HG02970 (cell line): ENCODE data around the gene TBC1D5.
"Not testable (repeated sequence)": the region's sequence is repeated elsewhere in the genome, so short reads cannot be mapped to it uniquely, and the experiment has no call there.

ENCODE experiments used
- ATAC-seq: cut with Tn5 transposase; IDR thresholded peaks from one replicate; pipeline ENCODE4 v1.9.1; 2021; ENCODE audit warnings: mild to moderate bottlenecking, moderate library complexity, moderate number of reproducible peaks; ENCODE audit not compliant: unreplicated experiment, low FRiP score

The TBC1D5 gene

DNA sequence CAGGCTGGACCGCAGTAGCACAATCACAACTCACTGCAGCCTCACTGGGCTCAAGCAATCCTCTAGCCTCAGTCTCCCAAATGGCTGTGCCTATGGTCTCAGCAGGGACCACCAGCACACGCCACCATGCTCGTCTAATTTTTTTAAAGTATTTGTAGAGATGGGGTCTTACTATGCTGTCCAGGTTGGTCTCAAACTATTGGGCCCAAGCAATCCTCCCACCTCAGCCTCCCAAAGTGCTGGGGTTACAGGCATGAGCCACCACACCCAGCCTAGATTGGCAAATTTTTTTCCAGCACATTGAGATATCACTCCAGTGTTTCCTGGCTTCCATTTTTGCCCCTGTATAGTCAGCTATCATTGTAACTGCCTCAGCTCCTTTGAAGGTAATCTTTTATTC is 18.3 kb downstream of the TBC1D5 start:
- ATAC-seq: no peak

DNA sequence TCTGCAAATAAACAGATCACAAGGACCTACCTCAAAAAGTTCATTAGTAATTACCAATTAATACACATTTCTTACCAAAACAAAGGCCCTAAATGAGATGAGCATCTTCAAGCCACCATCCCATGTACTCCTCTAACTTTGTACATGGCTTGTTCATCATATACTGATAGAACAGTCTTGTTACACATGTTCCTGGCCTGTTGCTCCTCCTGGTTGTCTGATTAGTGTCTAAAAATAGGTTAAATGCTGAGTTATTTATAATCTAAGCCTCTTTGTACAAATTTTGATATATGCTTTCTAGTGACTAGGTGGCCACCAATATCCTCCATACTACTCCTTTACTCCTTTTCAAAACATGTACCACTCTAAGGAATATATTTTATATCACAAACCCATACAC is 25.0 kb downstream of the TBC1D5 start:
- ATAC-seq: no peak

DNA sequence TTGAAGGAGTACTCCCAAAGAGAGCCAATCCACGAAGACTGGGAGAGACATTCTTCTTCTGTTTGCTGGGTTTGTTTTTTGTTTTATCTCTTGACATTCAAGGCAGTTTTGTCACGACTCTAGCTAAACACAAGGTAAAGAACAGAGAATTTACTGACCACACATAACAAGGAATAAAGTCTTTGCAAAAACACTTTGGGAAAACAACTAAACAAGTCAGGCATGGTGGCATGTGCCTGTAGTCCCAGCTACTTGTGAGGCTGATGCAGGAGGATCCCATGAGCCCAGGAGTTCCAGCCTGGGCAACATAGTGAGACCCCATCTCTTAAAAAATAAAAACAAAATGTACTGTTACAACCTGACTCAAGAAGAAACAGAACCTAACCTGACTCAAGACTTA is 28.0 kb downstream of the TBC1D5 start:
- no peak for ATAC-seq

DNA sequence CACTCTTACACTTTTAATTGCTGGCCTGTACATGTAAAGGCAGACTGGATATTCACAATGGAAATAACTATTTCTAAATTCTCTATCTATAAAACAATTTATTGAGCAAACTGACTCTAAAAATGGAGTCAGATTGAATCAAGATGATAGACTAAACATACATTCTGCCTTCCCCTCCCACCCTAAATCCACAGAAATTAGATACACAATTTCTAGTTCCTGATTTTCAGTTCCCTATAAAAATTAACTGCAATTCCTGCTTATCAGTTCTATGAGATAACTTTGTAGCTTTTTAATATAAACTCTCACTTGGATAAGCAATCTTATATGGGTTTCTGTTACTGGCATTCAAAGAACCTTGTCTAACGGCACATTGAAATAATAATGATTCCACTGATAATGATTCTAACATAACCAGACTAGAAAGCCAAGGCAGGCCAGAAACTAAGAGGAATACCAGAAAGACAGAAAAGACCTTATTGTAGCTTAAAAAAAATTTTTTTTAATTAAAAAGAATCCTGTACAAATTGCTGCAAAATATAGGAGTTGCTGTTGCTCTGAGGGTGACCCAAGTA is 33.1 kb downstream of the TBC1D5 start:
- no peak for ATAC-seq

GRCh38 chr3:17707813-17708543 is 34.5 kb downstream of the TBC1D5 start:
- ATAC-seq: no peak

DNA sequence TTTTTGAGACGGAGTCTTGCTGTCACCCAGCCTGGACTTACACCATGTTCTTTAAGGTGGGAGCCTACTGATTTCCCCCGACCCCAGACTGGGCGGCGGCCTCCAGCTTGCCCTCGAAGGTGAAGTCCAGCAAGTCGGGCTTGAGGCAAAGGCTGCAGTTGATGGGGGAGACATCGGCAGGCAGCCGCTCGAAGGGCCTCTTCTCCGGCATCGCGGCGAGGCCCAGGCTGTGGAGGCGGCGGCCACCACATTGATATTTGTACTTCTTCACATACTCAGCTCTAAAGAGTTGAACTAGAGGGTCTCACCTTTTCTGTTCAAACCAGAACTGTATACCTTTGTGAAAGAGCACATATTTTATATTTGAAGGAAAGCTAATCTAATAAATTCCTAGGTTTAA is 36.4 kb downstream of the TBC1D5 start:
- not testable (repeated sequence) for ATAC-seq

DNA sequence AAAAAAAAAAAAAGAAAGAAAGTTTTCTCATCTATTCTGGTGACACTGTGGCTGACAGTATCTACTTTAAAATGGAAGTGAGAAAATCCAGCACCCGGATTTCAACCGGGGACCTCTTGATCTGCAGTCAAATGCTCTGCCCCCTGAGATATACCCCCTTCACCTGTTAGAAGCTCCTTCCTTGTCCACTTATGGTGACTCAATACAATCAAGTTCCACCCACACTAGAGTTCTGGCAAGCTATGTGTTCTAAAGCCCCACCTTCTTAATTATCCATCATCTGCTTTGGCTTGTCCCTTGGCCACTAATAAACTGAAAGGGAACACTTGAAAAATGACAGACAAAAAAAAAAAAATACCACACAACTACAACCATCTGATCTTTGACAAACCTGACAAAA is 42.6 kb downstream of the TBC1D5 start:
- not testable (repeated sequence) for ATAC-seq

GRCh38 chr3:17695665-17696064 is 46.8 kb downstream of the TBC1D5 start:
- not testable (repeated sequence) for ATAC-seq

GRCh38 chr3:17693670-17693999 is 48.8 kb downstream of the TBC1D5 start:
- ATAC-seq: not testable (repeated sequence)

DNA sequence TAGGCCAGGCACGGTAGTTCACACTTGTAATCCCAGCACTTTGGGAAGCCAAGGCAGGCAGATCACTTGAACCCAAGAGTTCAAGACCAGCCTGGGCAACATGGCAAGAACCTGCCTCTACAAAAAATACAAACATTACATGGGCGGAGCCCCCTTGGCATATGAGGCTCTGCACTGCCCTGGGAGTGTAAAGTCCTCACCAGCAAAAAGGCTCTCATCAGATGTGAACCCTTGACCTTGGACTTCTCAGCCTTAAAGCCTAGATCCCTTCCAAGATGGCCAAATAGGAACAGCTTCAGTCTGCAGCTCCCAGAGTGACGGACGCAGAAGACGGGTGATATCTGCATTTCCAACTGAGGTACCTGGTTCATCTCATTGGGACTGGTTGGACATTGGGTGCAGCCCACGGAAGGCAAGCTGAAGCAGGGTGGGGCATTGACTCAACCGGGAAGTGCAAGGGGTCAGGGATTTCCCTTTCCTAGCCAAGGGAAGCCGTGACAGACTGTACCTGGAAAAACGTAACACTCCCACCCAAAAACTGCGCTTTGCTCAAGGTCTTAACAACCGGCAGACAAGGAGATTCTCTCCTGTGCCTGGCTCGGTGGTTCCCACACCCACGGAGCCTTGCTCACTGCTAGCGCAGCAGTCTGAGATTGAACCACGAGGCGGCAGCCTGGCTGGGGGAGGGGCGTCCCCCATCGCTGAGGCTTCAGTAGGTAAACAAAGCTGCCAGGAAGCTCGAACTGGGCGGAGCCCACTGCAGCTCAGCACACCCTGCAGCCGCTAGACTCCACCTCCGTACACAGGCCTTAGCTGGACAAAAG is 49.4 kb downstream of the TBC1D5 start:
- not testable (repeated sequence) for ATAC-seq

DNA sequence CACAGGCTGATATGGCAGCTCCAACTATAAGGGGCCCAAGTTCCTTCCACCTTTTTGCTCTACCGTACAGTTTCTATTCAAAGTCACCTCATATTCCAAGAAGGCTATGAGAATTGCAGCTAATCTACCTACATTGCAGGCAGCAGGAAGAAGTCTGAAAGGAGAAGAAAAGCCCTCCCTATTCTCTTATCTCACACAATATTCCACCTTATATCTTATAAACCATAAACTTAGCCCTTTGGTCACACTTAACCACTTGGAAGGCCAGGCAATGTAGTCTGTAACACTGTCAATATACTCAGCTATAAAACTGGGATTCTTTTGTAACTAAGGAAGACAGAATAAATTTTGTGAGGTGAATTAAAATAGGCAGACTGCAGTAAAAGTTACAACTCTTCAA is 54.9 kb downstream of the TBC1D5 start:
- ATAC-seq: no peak

- ATAC-seq: no peak
These were observed 55.8 kb downstream of the TBC1D5 start for GRCh38 chr3:17686613-17687012.

DNA sequence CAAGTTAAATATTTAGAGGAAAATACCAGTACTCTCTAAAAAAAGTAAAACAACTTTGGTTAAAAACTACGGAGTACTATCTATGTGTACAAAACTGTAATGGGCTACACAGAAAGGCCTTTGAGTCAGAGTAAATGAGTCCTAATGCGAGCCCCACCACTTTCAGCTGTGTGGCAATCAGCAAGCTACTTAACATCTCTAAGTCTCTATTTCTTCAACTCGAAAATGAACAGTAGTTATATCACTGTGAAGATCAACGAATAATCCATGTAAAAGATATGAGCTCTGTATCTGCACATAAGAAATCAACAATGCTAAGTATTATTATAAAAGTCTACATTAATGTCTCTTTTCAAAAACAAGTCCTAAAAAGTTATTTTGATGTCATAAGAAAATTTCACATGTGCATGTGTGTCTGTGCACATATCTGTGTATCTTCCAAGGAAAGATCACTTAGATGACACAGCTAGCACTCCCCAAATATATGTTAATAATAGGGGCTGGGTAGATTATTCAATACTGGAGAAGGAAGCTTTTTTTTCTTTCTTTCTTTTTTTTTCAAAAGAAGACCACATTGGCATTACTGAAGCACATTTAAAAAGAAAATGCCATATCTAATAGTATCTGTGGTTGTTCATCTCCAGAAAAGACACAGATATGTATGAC is 58.8 kb downstream of the TBC1D5 start:
- ATAC-seq: no peak

GRCh38 chr3:17680530-17680929 is 61.9 kb downstream of the TBC1D5 start:
- no peak for ATAC-seq

GRCh38 chr3:17678116-17678741 is 64.2 kb downstream of the TBC1D5 start:
- ATAC-seq: no peak

DNA sequence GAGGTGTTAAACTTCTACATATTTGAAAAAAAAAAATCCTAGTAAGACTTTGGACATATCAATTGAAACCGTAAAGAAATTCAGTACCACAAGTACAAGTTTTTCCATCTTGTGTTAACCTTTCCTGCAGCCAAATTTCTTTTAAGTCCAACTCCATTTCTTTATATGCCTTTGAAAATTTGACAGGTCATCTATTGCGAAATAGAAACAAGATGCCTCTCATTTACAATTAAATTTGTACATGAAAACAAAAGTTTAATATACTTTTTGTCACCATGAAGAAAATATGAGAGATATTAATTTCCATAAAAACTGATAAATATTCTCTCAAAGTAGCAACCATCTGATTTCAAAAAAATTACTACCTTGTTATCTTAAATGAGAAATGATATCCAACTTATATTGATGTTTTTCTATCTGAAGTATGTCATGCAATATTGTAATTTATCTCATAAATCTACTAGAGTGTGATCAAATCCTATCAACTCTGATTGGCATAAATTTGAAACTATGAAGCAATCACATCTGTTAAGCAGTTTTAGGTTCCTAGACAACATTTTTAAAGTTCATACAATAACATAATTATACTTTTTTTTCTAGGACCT is 68.2 kb downstream of the TBC1D5 start:
- no peak for ATAC-seq

DNA sequence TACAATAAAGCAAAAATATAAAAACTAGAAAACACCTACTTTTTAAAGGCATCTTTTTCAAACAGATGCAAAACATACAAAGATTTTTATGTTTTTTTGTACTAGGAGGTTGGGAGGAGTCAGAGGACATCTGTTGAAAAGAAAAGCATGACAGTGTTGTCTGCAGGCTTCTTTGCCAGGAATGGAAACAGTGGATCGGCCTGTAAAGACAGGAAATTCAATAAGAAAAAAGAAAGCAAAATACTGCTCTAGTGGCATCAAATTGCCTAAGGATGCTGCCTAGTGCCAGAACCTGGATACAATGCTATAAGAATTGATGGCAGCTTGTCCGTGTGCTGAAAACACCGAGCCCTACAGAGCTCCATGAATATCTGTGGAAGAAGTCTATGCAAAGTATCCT is 69.9 kb downstream of the TBC1D5 start:
- no peak for ATAC-seq

- ATAC-seq: no peak
These were observed 71.7 kb downstream of the TBC1D5 start for GRCh38 chr3:17670749-17671148.

DNA sequence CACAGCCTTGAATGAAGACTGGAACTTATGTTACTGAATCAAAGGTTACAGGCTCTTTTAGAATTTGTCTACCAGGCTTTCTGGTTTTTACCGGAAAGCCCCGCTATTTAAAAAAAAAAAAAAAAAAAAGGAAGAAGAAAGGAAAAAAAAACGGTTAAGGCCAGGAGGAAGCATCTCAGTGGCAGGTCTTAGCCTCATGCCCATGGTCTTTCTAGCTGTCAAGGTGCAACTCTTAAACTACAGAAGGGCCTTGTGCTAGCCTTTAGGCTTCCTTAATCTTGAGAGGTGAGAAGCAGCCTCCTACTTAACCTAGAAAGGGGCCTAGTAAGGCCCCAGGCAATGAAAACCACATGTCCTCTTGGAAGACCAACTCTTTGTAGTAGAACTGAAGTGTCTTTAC is 77.5 kb downstream of the TBC1D5 start:
- no peak for ATAC-seq

- ATAC-seq: no peak
These were observed 86.2 kb downstream of the TBC1D5 start for GRCh38 chr3:17656264-17656663.
